Skin of body (tissue), 2 donors: ENCODE data around the gene PATE4. TPM values are rescaled to one million over a fixed set of nuclear protein-coding genes. Genes with fewer than 3 reads are reported as not detected.
A peak's percentile ranks its signal among the peaks of the same experiment; 100 is the strongest.
"Not testable (repeated sequence)": the region's sequence is repeated elsewhere in the genome, so short reads cannot be mapped to it uniquely, and the experiment has no call there.

Source experiments
- DNase-seq: peaks from one replicate; lab custom pipeline; 2025; lab: John Stamatoyannopoulos, UW
- total RNA-seq: library from RNA; depleted of rRNA; stranded (reverse); fragments of >200 nt; gene quantifications from one replicate; pipeline ENCODE4 v1.2.3, GENCODE V29; 2014

Gene PATE4, protein sequence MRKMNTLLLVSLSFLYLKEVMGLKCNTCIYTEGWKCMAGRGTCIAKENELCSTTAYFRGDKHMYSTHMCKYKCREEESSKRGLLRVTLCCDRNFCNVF
- not detected for total RNA-seq

DNA sequence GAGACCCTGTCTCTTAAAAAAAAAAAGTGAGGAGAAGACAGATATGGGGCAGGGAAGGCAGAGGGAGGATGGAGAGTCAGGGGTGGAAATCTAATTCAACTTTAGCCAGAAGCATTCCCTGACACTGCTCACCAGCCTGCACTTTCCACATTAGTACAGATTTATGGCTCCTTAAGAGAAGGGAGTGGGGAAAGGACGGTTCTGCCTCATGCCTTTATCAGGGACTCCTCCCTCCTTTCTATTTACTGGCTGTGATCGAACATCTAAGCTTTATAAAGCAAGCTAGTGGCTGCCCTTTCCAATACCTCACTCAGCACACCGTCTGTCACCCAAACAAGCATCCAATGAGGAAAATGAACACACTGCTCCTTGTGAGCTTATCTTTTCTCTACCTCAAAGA, at the start of gene PATE4:
PATE4 (plus strand) TSS at position 301 of the 400 bp plus-strand sequence; CDS start at position 345, 44 bp downstream.
- DNase-seq, result no peak

DNA sequence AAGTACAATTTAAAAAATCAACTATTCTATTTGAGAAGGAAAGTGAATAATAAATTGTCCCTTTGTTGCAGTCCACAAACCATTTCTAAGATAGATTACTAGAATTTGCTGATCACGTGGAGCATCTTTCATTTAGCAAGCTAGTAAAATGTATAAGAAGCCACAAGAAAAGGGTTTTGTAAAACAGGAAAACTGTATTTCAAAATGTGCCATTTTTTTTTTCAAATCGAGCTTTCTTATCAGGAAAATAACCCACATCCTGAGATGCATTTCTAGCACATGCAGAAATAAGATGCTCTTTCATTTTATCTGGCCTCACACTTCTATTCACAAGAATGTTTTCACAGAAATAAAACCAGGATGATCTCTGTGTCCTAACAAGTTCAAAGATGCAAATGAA, 48.4 kb upstream of the PATE4 start:
- no peak for DNase-seq

DNA sequence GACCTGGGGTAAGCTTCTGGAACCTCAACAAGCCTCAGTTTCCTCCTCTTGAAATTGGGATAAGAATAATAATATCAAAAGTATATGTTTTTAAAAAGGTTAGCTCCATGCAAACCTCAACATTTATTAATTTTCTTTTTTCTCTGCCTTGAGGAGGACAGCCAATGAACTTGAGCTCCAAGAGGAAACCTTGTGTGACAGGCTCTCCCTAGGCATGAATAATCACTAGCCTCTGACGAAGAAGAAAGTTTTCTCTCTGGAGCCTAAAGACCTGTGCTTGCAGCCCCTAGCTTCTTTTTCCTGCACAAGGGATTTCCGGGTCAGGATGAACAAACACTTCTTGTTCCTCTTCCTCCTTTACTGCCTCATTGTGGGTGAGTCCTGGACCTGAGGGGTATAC, 45.3 kb upstream of the PATE4 start, which contains the start of gene PATE3:
PATE3 (plus strand) TSS at position 301 of the 400 bp plus-strand sequence; CDS start at position 326, 25 bp downstream.
- DNase-seq, result no peak

DNA sequence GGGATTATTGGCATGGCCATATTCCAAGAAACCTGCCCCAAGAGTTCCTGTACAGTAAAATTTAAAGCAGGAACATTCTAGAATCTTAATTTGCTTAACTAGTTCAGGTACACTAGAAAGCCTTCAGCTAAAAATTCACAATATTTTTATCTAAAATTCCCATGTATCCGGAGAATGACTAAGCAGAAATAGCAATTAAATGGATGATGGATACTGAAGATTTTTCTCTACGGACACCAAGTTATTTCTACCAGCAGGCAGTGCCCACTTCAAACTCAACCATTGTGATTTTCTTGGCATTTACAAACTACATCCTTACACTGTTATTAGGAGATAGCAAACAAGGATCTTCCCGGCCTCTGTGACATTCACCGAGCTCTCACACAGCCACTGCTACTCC, 42.3 kb upstream of the PATE4 start:
- DNase-seq, result no peak

DNA sequence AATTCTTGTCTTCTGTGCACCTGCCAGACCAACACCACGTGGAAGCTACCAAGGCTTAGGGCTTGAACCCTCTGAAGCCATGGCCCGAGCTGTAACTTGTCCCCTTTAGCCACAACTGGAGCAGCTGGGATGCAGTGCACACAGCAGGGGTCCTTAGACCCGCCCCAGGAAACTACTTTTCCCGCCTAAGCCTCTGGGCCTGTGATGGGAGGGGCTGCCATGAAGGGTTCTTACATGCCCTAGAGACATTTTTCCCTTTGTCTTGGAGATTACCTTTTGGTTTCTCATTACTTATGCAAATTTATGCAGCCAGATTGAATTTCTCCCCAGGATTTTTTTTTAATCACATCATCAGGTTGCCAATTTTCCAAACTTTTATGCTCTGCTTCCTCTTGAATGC, 35.5 kb upstream of the PATE4 start:
- no peak for DNase-seq

DNA sequence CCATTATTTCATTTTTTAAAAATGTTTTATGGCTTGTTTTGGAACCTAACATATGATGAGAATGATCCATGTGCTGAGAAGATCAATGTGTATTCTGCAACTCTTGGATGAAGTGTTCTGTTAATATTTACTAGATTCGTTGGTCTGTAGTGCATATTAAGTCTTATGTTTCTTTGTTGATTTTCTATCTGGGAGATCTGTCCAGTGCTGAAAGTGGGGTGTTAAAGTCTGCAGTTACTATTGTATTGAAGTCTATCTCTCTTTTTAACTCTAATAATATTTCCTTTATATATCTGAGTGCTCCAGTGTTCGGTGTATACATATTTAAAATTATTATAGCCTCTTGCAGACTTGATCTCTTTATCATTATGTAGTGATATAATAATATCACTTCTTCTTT, 33.3 kb upstream of the PATE4 start:
- DNase-seq, result no peak

DNA sequence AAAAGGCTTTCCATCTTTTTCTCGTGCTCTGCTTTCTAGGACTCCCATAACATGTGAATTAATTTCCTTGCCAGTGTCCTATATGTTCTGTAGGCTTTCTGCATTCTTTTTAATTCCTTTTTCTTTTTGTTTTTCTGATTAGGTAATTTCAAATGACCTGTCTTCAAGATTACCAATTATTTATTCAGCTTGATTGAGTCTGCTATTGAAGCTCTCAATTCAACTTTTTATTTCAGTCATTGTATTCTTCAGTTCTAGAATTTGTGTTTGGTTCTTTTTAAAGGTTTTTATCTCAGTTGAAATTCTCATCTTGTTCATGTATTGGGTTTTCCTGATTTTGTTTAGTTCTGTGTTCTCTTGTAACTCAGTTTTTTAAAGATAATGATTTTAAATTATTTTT, 30.7 kb upstream of the PATE4 start:
- no peak for DNase-seq

DNA sequence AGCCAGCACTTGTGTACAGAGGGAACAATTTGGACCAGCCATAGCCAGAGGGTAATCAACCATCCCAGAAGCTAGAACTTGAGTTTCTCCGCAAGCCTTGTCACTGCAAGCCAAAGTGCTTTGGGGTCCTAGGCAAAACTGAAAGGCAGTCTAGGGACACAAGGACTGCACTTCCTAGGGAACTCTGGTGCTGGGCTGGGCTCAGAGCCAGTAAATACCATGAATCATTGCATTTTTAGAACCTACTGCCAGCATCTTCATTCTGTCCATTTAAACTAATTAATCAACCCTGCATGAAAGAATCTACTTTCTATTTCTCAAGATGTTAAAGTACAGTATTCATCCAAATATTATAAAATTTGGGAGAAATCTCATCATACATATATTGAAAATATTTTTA, 25.2 kb upstream of the PATE4 start:
- DNase-seq, result no peak

DNA sequence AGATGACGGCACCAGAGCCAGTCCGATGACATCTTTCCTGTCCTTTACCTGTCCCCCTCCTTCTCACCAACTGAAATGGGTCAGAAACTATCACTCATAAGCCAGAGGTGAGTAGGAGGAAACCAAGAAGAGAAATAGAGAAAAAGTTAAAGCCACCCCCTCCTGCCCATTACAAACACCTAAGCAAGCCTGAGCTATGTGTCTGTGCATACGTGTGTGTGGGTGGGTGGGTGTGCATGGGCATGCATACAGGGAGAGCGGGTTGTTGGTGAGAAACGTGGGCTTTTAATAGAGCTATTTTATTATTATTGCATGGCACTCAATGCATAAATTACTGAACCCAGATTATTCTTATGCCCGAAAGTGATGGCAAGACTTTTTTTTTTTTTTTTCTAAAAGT, 2.6 kb downstream of the PATE4 start:
- DNase-seq, result no peak

DNA sequence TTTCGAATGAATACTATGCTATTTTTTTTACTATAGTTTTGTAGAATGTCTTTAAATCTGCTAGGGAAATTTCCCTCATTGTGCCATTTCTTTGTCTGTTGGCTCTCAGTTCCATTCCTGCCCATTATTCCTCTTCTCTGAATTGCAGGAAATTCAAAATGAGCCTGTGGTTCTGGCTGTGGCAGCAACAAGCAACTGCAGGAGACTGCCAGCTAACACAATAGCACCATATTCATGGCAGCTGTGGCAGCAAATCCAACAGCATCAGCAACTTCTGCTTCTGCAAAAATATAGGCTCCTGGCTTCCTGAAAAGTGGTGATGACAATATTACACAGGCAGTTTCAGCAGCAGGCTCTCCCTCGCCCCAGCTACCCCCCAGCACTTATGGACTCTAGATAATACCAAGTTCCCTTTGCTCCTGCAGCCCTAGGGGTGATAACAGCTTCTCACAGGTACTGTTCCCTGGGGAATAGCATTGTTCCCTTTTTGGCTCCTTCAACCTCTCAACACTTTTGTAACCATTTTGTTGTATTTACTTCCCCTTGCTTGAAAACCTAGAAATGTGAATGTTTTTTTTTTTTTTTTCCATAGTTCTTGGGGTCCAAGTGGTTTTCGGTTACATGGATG, 9.3 kb downstream of the PATE4 start:
- no peak for DNase-seq

DNA sequence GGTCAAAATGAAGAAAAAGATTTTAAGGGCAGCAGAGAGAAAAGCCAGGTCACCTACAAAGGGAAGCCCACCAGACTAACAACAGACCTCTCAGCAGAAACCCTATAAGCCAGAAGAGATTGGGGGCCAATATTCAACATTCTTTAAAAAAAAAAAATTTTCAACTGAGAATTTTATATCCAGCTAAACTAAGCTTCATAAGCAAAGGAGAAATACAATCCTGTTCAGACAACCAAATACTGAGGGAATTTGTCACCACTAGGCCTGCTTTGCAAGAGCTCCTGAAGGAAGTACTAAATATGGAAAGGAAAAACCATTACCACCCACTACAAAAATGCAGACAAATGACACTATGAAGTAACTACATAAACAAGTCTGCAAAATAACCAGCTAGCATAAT, 13.1 kb downstream of the PATE4 start:
- DNase-seq, result no peak

DNA sequence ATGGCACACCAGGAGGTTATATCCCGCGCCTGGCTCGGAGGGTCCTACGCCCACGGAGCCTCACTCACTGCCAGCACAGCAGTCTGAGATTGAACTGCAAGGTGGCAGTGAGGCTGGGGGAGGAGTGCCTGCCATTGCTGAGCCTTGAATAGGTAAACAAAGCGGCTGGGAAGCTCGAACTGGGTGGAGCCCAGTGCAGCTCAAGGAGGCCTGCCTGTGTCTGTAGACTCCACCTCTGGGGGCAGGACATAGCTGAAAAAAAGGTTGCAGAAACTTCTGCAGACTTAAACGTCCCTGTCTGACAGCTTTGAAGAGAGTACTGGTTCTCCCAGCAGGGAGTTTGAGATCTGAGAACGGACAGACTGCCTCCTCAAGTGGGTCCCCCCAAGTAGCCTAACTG, 24.6 kb downstream of the PATE4 start:
- DNase-seq, result not testable (repeated sequence)

DNA sequence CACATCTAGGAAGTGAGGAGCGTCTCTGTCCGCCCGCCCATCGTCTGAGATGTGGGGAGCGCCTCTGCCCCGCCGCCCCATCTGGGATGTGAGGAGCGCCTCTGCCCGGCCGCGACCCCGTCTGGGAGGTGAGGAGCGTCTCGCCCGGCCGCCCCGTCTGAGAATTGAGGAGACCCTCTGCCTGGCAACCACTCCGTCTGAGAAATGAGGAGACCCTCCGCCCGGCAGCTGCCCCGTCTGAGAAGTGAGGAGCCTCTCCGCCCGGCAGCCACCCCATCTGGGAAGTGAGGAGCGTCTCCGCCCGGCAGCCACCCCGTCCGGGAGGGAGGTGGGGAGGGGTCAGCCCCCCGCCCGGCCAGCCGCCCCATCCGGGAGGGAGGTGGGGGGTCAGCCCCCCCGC, 29.7 kb downstream of the PATE4 start:
- DNase-seq, result not testable (repeated sequence)

DNA sequence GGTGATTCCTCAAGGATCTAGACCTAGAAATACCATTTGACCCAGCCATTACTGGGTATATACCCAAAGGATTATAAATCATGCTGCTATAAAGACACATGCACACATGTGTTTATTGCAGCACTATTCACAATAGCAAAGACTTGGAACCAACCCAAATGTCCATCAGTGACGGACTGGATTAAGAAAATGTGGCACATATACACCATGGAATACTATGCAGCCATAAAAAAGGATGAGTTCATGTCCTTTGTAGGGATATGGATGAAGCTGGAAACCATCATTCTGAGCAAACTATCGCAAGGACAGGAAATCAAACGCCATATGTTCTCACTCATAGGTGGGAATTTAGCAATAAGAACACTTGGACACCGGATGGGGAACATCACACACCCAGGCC, 32.2 kb downstream of the PATE4 start:
- DNase-seq, result not testable (repeated sequence)

DNA sequence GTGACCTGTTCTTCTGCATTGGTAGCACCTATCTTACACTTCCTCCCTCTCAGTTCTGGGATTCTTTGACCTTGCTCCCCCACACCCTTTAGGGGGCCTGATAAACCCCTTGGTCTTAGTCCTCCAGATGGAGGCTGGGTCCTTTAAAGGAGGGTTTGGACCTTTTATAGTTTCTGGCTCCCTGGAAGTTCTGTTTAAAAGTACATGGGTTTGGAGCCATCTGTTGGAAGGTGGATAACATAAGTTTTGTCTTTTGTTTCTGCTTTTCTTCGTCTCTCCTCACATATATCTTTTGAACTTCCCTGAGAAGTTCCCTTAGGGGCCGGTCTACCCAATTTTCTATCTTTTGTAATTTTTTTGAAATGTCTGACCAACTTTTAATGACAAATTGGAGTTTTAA, 36.4 kb downstream of the PATE4 start:
- no peak for DNase-seq

DNA sequence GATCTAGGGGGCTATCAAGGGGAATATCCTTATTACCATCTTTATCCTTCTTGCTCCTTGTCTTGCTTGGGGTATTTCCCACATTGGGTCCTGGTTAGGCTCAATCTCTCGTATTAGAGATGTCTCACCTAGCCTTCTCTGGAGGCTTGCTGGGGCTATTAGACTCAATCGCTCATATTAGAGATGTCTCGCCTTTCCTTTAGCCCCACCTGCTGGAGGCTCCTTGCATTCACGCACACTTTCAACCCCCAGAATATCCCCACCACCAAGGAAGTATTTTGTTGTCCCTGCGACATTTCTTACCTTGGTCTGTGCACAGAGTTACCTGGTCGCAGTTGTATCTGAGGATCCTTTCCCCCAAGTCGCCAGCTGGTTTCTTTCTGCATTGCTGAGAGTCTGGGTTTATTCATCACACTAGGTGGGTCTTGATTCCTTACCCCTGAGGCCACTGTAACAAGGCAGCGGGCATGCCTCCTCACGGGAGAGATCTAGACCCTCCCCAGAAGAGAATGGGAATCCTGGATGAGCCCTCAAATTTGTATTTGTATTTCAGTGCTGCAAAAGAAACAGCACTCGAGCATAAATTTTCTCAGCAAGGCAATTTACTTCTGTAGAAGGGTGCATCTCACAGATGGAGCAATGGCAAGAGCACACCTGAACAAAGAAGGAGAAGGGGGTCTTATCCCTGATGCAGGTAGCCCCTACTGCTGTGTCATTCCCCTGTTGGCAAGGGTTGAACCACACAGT, 38.4 kb downstream of the PATE4 start:
- no peak for DNase-seq

DNA sequence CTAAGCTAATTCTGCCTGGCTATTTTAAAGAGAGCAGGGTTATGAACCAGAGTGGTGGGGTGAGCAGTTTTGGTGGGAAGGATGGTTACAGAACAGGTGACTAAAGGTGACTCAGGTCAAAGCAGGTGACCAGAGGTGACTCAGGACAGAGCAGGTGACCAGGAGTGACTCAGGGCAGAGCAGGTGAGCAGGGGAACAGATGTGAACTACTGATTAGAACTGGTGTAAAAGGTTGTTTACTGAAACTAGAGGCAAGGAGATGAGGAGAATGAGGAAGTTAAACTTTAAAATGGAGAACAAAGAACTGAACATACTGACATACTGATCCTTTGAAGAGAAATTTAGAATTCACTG, 39.0 kb downstream of the PATE4 start:
- DNase-seq, result no peak

DNA sequence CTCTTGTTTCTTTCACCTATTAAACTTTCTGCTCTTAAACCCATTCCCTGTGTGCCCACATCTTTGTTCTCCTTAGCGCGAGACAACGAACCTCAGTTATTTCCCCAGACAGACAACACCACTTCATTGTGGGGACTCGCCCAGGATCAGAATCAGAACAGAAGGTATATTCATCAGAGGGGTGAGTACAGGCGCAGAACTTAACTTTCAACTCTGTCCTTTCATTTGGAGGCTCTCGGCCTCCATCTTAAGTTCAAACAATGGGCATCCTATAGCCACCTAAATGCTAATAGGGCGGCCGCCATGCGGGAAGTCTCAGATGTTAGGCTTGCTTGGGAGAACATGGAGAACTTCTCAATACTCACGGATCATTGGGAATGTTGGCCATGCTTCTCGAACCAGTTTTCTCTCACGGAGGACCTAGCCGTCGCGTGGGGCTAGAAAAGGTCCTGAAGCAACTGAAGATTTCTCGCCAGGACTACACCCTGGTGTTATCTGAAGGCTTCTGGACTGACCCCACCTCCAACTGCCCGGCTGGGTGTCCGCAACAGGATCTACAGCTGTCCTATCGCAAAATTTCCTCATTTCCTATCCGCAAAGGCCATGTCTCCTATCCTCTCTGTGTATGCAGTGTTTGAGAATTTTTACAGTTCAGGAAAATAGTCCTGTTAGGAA, 40.9 kb downstream of the PATE4 start:
- DNase-seq, result no peak

DNA sequence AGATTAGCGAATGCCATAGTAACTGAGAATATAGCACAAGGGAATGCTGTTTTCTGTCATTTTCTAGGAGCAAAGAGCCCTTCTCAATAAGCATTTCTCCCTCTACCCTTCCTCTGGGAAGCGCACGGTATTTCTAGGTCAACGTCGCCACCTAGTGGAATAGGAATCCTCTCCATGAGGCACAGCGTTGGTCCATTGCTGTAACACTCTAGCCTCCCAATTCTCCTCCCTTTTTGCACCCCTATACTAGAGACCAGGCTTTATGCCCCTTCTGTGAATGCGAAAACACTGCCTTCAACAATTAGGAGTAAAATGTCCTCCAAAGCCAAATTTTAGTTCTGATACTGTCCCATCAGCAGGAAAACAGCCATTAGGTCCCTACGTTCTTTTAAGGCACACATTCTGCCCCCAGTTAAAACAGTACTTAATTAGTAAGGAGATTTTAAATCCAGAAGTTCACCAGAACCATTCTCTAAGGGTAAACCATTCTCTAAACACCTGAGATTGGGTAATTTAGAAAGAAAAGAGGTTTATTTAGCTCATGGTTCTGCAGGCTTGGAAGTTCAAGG, 41.5 kb downstream of the PATE4 start:
- DNase-seq, result peak; percentile 21

DNA sequence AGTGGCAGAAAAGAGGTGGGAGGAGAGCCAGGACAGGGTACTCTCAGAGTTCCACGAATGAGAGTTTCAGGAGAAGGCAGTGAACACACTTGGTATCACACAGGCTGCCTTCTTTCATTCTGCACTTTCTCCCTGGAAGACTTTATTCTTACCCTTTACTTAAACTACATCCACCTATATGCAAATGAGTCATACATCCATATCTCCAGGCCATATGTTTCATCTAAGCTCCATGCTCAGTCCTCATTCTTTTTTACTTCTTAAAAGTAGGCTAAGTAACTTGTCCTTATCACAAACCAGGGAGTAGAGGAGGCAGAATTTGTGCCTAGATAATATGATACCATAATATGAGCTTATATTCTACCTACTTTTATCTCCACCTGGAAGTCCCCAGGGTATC, 48.2 kb downstream of the PATE4 start:
- no peak for DNase-seq

DNA sequence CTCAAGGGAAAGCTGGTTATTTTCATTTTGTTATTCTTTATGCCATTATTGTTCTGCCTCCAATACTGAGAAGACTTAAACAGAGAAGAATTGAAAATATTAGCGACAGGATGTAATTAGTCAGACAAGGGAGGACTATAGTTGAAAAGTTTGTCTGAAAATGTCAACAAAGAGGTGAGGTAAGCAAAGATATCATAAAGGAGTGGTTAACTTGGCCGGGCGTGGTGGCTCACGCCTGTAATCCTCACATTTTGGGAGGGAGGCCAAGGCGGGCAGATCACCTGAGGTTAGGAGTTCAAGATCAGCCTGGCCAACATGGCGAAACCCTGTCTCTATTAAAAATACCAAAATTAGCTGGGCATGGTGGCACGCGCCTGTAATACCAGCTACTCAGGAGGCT, 50.3 kb downstream of the PATE4 start:
- no peak for DNase-seq

DNA sequence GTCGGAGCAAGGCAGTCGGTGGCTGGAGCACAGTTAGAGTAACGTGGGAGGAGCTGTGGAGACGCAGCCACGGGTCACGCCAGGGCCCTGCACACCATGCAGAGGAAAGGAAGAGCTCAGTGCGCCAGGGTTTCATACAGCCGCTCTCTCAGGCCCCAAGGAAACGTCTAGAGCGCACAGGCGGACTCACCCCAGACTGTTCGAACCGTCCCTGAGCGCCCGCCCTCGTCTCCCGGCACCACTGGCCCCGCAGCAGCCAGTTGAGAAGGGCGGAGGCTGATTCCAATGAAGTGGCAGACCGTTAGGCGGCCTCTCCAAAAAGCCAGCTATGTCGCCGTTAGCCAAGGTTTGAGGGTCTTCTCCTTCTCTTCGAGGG, 53.9 kb downstream of the PATE4 start:
- DNase-seq, result no peak
